GM12873 (cell line): ENCODE measurements around the gene TMEM38B.

Source experiments
- CTCF ChIP-seq: IDR thresholded peaks from 2 replicates; pipeline ENCODE4 v1.5.1; 2012; ENCODE audit warnings: low read depth, mild to moderate bottlenecking, moderate library complexity, low read length, control low read depth; ENCODE audit not compliant: insufficient read depth; ENCODE audit errors: missing control alignments

Gene TMEM38B

GRCh38 chr9:105725370-105725769 is 31.0 kb downstream of the TMEM38B start:
- TF ChIP-seq CTCF: no peak

- TF ChIP-seq CTCF: no peak
These were observed 41.0 kb downstream of the TMEM38B start for GRCh38 chr9:105735366-105735765.

GRCh38 chr9:105737205-105737604 is 42.9 kb downstream of the TMEM38B start:
- no peak for TF ChIP-seq CTCF

GRCh38 chr9:105742088-105742487 is 47.7 kb downstream of the TMEM38B start:
- TF ChIP-seq CTCF: no peak

GRCh38 chr9:105751761-105752160 is 57.4 kb downstream of the TMEM38B start:
- no peak for TF ChIP-seq CTCF

- TF ChIP-seq CTCF: no peak
These were observed 63.3 kb downstream of the TMEM38B start for GRCh38 chr9:105757496-105758251.

GRCh38 chr9:105760053-105760452 is 65.7 kb downstream of the TMEM38B start:
- no peak for TF ChIP-seq CTCF
